GM12865 (cell line): ENCODE data around the gene ZNF776.

Source experiments
- DNase-seq: peaks from one replicate; pipeline ENCODE4 v3.0.0; 2010; ENCODE audit warnings: low read depth
- H3K4me3 ChIP-seq: 2 replicates; pipeline ENCODE4 v1.5.1; 2011; ENCODE audit warnings: mild to moderate bottlenecking, low read depth, low read length, control low read depth
- TF ChIP-seq, protein P1 (sequence below): IDR thresholded peaks from 2 replicates; pipeline ENCODE4 v1.5.1; 2011; ENCODE audit warnings: low read length, control low read depth, low read depth, inconsistent platforms; ENCODE audit not compliant: insufficient read depth; ENCODE audit errors: missing control alignments

Gene ZNF776

DNA sequence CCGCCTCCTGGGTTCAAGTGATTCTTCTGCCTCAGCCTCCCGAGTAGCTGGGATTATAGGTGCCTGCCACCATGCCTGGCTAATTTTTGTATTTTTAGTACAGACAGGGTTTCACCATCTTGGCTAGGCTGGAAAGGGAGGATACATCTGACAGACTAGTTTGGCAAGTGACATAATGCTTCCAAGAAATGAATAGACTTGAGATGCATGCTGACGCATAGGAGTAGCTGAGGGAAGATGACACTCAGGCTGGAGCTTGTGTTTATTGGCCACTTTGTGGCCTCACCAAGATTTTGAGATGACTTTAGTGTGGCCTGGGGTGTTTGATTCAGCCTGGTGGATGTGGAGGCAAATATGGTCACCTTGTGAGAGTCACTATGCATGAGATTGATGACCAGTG, 26.9 kb downstream of the ZNF776 start:
- no peak for DNase-seq
- TF ChIP-seq, protein P1, sequence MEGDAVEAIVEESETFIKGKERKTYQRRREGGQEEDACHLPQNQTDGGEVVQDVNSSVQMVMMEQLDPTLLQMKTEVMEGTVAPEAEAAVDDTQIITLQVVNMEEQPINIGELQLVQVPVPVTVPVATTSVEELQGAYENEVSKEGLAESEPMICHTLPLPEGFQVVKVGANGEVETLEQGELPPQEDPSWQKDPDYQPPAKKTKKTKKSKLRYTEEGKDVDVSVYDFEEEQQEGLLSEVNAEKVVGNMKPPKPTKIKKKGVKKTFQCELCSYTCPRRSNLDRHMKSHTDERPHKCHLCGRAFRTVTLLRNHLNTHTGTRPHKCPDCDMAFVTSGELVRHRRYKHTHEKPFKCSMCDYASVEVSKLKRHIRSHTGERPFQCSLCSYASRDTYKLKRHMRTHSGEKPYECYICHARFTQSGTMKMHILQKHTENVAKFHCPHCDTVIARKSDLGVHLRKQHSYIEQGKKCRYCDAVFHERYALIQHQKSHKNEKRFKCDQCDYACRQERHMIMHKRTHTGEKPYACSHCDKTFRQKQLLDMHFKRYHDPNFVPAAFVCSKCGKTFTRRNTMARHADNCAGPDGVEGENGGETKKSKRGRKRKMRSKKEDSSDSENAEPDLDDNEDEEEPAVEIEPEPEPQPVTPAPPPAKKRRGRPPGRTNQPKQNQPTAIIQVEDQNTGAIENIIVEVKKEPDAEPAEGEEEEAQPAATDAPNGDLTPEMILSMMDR, result no peak
- H3K4me3 ChIP-seq, result no peak overlapping the region

GRCh38 chr19:57776764-57777296, 30.2 kb downstream of the ZNF776 start:
- no peak overlapping the region for H3K4me3 ChIP-seq
- TF ChIP-seq, protein P1, result no peak
- no peak for DNase-seq

- no peak overlapping the region for H3K4me3 ChIP-seq
- TF ChIP-seq, protein P1, result no peak
- DNase-seq, result no peak
Observed at GRCh38 chr19:57778336-57778735, 31.7 kb downstream of the ZNF776 start.

DNA sequence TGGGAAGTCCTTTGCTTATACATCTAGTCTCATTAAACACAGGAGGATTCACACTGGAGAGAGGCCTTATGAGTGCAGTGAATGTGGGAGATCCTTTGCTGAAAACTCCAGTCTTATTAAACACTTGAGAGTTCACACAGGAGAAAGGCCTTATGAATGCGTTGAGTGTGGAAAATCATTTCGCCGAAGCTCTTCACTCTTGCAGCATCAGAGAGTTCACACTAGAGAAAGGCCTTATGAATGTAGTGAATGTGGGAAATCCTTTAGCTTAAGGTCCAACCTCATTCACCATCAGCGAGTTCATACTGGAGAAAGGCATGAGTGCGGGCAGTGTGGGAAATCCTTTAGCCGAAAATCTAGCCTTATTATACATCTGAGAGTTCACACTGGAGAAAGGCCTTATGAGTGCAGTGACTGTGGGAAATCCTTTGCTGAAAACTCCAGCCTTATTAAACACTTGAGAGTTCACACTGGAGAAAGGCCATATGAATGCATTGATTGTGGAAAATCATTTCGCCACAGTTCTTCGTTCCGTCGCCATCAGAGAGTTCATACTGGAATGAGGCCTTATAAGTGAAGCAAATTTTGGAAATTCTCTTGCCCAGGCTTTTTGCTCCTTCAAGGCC, 32.7 kb downstream of the ZNF776 start:
- no peak for DNase-seq
- TF ChIP-seq, protein P1, result no peak
- H3K4me3 ChIP-seq, result no peak overlapping the region

GRCh38 chr19:57786286-57786685, 39.7 kb downstream of the ZNF776 start:
- TF ChIP-seq, protein P1, result no peak
- H3K4me3 ChIP-seq, result no peak overlapping the region
- DNase-seq, result no peak

DNA sequence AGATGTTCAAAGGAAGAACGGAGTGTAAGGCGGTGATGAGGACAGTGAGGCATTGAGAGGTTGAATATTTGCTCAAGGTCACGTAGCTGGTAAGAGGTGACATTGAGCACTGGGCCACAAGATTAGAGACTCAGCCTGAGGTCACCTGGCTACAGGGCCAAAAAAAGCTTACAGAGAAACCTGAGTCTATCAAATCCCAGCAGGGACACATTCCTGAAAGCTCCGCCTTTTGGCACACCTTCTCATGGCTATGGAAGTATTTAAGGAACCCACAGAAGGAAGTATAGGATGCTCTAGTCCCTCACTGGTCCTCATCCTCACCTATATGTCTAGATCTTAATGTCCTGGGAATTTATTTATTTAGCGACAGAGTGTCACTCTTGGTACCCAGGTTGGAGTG, 40.3 kb downstream of the ZNF776 start:
- no peak overlapping the region for H3K4me3 ChIP-seq
- TF ChIP-seq, protein P1, result no peak
- no peak for DNase-seq

DNA sequence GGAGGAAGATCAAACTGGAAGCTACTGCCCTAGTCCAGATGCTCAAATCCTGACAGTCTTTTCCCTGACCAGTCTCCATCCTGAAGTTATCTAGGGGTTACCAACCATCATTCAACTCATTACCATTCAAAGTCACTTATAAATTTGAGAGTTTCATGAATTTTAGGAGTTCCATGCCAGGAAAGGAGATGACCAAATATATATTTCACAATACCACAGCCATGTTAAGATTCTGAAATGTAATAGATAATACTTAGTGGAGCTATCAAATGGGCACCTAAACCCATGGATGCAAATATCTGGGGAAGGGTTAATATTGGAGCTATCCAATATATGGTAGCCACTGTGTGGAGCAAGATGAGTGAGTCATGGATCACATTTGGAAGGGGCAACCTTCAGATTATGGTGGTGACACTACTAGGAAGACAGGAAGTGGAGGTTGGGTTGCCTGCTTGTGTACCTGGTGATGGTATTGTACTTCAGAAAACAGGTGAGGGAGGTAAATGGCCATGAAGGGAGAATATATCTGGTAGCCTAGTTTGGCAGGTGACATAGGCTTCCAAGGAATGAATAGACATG, 41.6 kb downstream of the ZNF776 start:
- no peak overlapping the region for H3K4me3 ChIP-seq
- TF ChIP-seq, protein P1, result no peak
- no peak for DNase-seq
